Calu3 (cell line): ENCODE data around the gene ADGRF4. TPM values are rescaled to one million over a fixed set of nuclear protein-coding genes. Genes with fewer than 3 reads are reported as not detected.
A peak's percentile ranks its signal among the peaks of the same experiment; 100 is the strongest.
"Not testable (repeated sequence)": the region's sequence is repeated elsewhere in the genome, so short reads cannot be mapped to it uniquely, and the experiment has no call there.

ENCODE experiments used
- BruUV-seq: library from RNA; stranded (reverse); fragments of 400-500 nt; replicated peaks from 2 replicates; lab custom pipeline; 2021; lab: Mats Ljungman, UMichigan
- CTCF ChIA-PET: fragments of 300-600 bp; sonication (Branson Sonifier 250); formaldehyde crosslinking; loops from one replicate; lab custom pipeline; 2022; ENCODE audit warnings: antibody characterized with exemption; lab: Charles Lee
- DNase-seq: peaks from one replicate; pipeline ENCODE4 v3.0.0; 2022
- H3K27ac Mint-ChIP-seq: one replicate; pipeline ENCODE4 v1.8.0; 2022; ENCODE audit warnings: mixed read lengths; ENCODE audit not compliant: unreplicated experiment
- H3K27me3 Mint-ChIP-seq: one replicate; pipeline ENCODE4 v1.8.0; 2022; ENCODE audit warnings: mixed read lengths; ENCODE audit not compliant: unreplicated experiment
- H3K36me3 Mint-ChIP-seq: one replicate; pipeline ENCODE4 v1.8.0; 2022; ENCODE audit warnings: mild to moderate bottlenecking, moderate library complexity, mixed read lengths; ENCODE audit not compliant: insufficient read depth, unreplicated experiment
- H3K4me1 Mint-ChIP-seq: one replicate; pipeline ENCODE4 v1.8.0; 2022; ENCODE audit warnings: mild to moderate bottlenecking, low read depth, mixed read lengths; ENCODE audit not compliant: unreplicated experiment
- H3K4me3 Mint-ChIP-seq: one replicate; pipeline ENCODE4 v1.8.0; 2022; ENCODE audit warnings: mild to moderate bottlenecking, low read depth, moderate library complexity, mixed read lengths; ENCODE audit not compliant: unreplicated experiment
- H3K9me3 Mint-ChIP-seq: one replicate; pipeline ENCODE4 v1.8.0; 2022; ENCODE audit warnings: low read depth, mixed read lengths; ENCODE audit not compliant: unreplicated experiment
- CTCF ChIP-seq: fragments of 200-600 bp; IDR thresholded peaks from one replicate; pipeline ENCODE4 v1.8.0; 2022; ENCODE audit warnings: antibody characterized with exemption; ENCODE audit not compliant: unreplicated experiment
- intact Hi-C: fragments of 100-400 bp; cut with micrococcal nuclease; formaldehyde crosslinking; loops from one replicate; pipeline ENCODE4 v1.10.0; 2022; ENCODE audit not compliant: unreplicated experiment
- total RNA-seq: library from RNA; stranded (reverse); gene quantifications from 2 replicates; pipeline ENCODE4 v1.2.3, GENCODE V29; 2022

Gene ADGRF4
- total RNA-seq, 1 experiment from 2014 or later, result 7.3 TPM

GRCh38 chr6:47737406-47737805, 39.0 kb downstream of the ADGRF4 start:
- DNase-seq, result no peak
- intact Hi-C loops, result no loop called here
- CTCF ChIA-PET, result no interaction called here
- H3K36me3 Mint-ChIP-seq, result no peaks in the 10 kb centered on the region
- H3K27ac Mint-ChIP-seq, result no peak overlapping the region
- H3K9me3 Mint-ChIP-seq, result no peaks in the 10 kb centered on the region
- no TSS peak for BruUV-seq
- no peak for TF ChIP-seq CTCF
- no peak overlapping the region for H3K4me3 Mint-ChIP-seq
- no peaks in the 10 kb centered on the region for H3K27me3 Mint-ChIP-seq
- peaks cover 34% of the 10 kb centered on the region for H3K4me1 Mint-ChIP-seq

GRCh38 chr6:47740714-47741113, 42.3 kb downstream of the ADGRF4 start:
- Mint-ChIP-seq H3K4me1 (peaks cover 27% of the 10 kb centered on the region), H3K36me3 (no peaks in the 10 kb centered on the region), H3K27me3 (no peaks in the 10 kb centered on the region), H3K4me3 (no peak overlapping the region), H3K9me3 (no peaks in the 10 kb centered on the region), H3K27ac (no peak overlapping the region)
- no TSS peak for BruUV-seq
- CTCF ChIA-PET, result no interaction called here
- no peak for TF ChIP-seq CTCF
- intact Hi-C loops, result no loop called here
- DNase-seq, result no peak

GRCh38 chr6:47741807-47742206, 43.4 kb downstream of the ADGRF4 start:
- Mint-ChIP-seq H3K27ac (peak overlapping the region; percentile 38), H3K36me3 (no peaks in the 10 kb centered on the region), H3K9me3 (no peaks in the 10 kb centered on the region), H3K27me3 (no peaks in the 10 kb centered on the region), H3K4me1 (peaks cover 19% of the 10 kb centered on the region), H3K4me3 (no peak overlapping the region)
- DNase-seq, result peak; percentile 42
- no peak for TF ChIP-seq CTCF
- intact Hi-C loops, result loop anchor here (2.0 kb wide), 1 partner anchor 39 kb away; no protein-coding TSS in a partner anchor
- CTCF ChIA-PET, result interaction anchor here (0.6 to 0.8 kb wide), 3 partner anchors 46 to 914 kb away, joined by 3 read pairs; no protein-coding TSS in a partner anchor
- no TSS peak for BruUV-seq

- Mint-ChIP-seq H3K27ac (no peak overlapping the region), H3K4me1 (peaks cover 15% of the 10 kb centered on the region), H3K36me3 (no peaks in the 10 kb centered on the region), H3K27me3 (no peaks in the 10 kb centered on the region), H3K9me3 (no peaks in the 10 kb centered on the region), H3K4me3 (no peak overlapping the region)
- intact Hi-C loops, result loop anchor here (2.0 kb wide), 1 partner anchor 37 kb away; no protein-coding TSS in a partner anchor
- BruUV-seq, result no TSS peak
- TF ChIP-seq CTCF, result no peak
- DNase-seq, result no peak
- CTCF ChIA-PET, result no interaction called here
Measured at GRCh38 chr6:47743744-47744143, 45.4 kb downstream of the ADGRF4 start.

GRCh38 chr6:47745269-47745668, 46.9 kb downstream of the ADGRF4 start:
- H3K27ac Mint-ChIP-seq, H3K27me3 Mint-ChIP-seq, intact Hi-C loops, H3K4me3 Mint-ChIP-seq, BruUV-seq, H3K36me3 Mint-ChIP-seq, DNase-seq, H3K9me3 Mint-ChIP-seq, CTCF ChIA-PET: not testable (repeated sequence)
- H3K4me1 Mint-ChIP-seq, result peaks cover 15% of the 10 kb centered on the region
